Measurements from ENCODE around the gene EXOC4. TPM values are rescaled to one million over a fixed set of nuclear protein-coding genes. Genes with fewer than 3 reads are reported as not detected.
"Not testable (repeated sequence)": the region's sequence is repeated elsewhere in the genome, so short reads cannot be mapped to it uniquely, and the experiment has no call there.

The EXOC4 gene
- total and polyA plus RNA-seq, 7 experiments from 2014 or later: 44.1 to 106 (median 74.2) TPM

DNA sequence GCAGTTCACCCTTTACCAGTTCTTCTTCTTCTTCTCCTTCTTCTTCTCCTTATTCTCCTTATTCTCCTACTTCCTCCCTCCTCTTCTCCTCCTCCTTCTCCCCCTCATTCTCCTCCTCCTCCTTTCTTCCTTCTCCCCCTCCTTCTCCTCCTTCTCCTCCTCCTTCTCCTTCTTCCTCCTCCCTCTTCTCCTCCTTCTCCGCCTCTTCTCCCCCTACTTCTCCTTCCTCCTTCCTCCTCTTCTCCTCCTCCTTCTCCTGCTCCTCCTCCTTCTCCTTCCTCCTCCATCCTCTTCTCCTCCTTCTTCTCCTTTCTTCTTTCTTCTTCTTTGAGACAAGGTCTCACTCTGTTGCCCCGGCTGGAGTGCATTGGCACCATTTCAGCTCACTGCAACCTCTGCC lies 816.3 kb downstream of the EXOC4 start:
- H3K4me3 Mint-ChIP-seq: no peak overlapping the region
- ChIA-PET POLR2A (no interaction called here), CTCF (no interaction called here)
- H3K36me3 Mint-ChIP-seq: peaks cover 4 to 62% (median 41%) of the 10 kb centered on the region in 5 donors
- Histone ChIP-seq H3K4me1 (ENCODE audit: control insufficient read depth in 2 of 2, insufficient read depth in 2 of 2, low read length in 2 of 2) (no peaks in the 10 kb centered on the region), H3K27me3 (ENCODE audit: control insufficient read depth in 2 of 2, insufficient read depth in 2 of 2, low read length in 2 of 2) (no peaks in the 10 kb centered on the region), H3K36me3 (ENCODE audit: control insufficient read depth in 2 of 3, insufficient read depth in 3 of 3, low read length in 3 of 3) (peaks cover 0 to 7% (median 0%) of the 10 kb centered on the region in 3 experiments), H3K27ac (ENCODE audit: low read depth, low read length) (no peak overlapping the region), H3K9me3 (ENCODE audit: control insufficient read depth in 2 of 3, low read length in 3 of 3) (no peaks in the 10 kb centered on the region), H3K4me3 (ENCODE audit: low read length) (no peak overlapping the region)
- no peaks in the 10 kb centered on the region for H3K4me1 Mint-ChIP-seq
- H3K27ac Mint-ChIP-seq: no peak overlapping the region
- H3K27me3 Mint-ChIP-seq: no peaks in the 10 kb centered on the region
- intact Hi-C loops (cut with micrococcal nuclease): no loop called here
- peaks cover 0 to 3% (median 0%) of the 10 kb centered on the region in 11 donors for H3K9me3 Mint-ChIP-seq
- DNase-seq (no peak), ATAC-seq (no peak)

DNA sequence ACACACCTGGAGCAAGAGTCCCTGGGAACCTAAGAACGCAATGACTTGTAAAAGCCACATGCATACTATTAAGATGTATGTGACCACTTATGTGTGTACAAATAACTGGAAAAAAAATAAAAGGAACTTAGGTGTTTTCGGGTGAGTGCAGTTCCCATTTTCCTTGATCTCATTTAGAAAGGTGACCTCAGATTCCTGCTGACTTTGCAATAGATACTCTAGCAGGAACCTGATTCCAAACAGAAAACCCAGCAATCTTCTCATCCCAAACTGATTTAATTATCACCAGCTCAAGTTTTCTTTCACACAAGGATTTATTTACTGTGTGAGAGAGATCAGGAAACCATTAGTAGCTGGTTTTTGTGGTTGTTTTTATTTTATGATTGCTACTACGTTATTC lies 817.8 kb downstream of the EXOC4 start:
- no peaks in the 10 kb centered on the region for H3K27me3 Mint-ChIP-seq
- H3K4me1 ChIP-seq (ENCODE audit: control insufficient read depth in 2 of 2, insufficient read depth in 2 of 2, low read length in 2 of 2): no peaks in the 10 kb centered on the region
- no peaks in the 10 kb centered on the region for H3K4me1 Mint-ChIP-seq
- H3K9me3 Mint-ChIP-seq: peaks cover under 1 to 16% (median 8%) of the 10 kb centered on the region in 11 donors
- no peak overlapping the region for H3K27ac Mint-ChIP-seq
- no peaks in the 10 kb centered on the region for H3K9me3 ChIP-seq (ENCODE audit: control insufficient read depth in 2 of 3, low read length in 3 of 3)
- peaks cover 9 to 65% (median 41%) of the 10 kb centered on the region in 5 donors for H3K36me3 Mint-ChIP-seq
- POLR2A ChIA-PET: no interaction called here
- H3K27me3 ChIP-seq (ENCODE audit: control insufficient read depth in 2 of 2, insufficient read depth in 2 of 2, low read length in 2 of 2): no peaks in the 10 kb centered on the region
- H3K27ac ChIP-seq (ENCODE audit: low read depth, low read length): no peak overlapping the region
- no peak for DNase-seq
- intact Hi-C loops (cut with micrococcal nuclease): no loop called here
- no peak overlapping the region for H3K4me3 Mint-ChIP-seq
- ATAC-seq: no peak
- H3K36me3 ChIP-seq (ENCODE audit: control insufficient read depth in 2 of 3, insufficient read depth in 3 of 3, low read length in 3 of 3): no peaks in the 10 kb centered on the region
- CTCF ChIA-PET: interaction anchor here (0.6 kb wide), 1 partner anchor 213 kb away, joined by 4 read pairs; no protein-coding TSS in a partner anchor
- no peak overlapping the region for H3K4me3 ChIP-seq (ENCODE audit: low read length)

DNA sequence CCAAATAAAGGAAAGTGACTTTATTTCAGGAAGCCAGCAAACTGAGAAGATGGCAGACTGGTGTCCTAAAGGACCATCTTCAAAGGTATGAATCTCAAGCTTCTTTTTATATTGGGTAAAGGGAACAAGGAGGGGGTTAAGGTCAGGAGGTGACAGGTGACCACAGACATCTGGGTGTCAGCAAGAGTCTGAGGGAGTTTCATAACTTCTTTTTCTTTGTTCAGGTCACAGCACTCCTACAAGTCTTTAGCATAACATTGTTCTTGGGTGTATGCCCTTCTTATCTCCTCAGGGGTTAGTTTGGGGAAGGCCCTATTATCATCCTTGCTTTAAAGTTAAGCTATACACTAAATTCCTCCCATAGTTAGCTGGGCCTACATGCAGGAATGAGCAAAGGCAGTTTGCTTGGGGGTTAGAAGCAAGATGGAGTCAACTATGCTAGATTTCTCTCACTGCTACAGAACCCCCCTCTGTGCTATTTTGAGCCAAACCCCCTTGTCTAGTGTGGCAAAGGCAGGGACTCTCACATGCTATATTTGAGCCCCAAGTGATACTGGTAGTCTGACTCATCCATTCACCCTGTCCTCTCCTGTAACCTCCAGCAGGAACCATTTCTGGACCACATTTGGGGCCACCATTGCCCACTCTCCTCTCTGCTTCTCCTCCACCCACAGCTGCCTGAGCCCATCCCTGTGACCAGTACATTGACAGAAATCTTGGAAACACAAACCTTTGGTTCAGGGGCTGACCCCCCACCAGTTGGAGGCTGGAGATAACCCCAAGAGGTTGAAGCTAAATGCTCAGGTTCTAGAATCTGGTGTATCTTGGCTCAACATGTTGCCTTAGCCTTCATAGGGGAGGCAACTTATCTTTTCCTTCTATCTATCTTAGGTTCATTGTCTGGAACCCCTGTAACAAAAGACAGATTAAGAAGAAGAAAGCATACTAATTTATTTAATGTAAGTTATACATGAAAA lies 818.8 kb downstream of the EXOC4 start:
- intact Hi-C loops (cut with micrococcal nuclease): no loop called here
- POLR2A ChIA-PET: no interaction called here
- Histone ChIP-seq H3K27me3 (ENCODE audit: control insufficient read depth in 2 of 2, insufficient read depth in 2 of 2, low read length in 2 of 2) (no peaks in the 10 kb centered on the region), H3K36me3 (ENCODE audit: control insufficient read depth in 2 of 3, insufficient read depth in 3 of 3, low read length in 3 of 3) (no peaks in the 10 kb centered on the region), H3K4me3 (ENCODE audit: low read length) (no peak overlapping the region), H3K27ac (ENCODE audit: low read depth, low read length) (no peak overlapping the region), H3K4me1 (ENCODE audit: control insufficient read depth in 2 of 2, insufficient read depth in 2 of 2, low read length in 2 of 2) (no peaks in the 10 kb centered on the region), H3K9me3 (ENCODE audit: control insufficient read depth in 2 of 3, low read length in 3 of 3) (no peaks in the 10 kb centered on the region)
- ATAC-seq (no peak), DNase-seq (no peak)
- CTCF ChIA-PET: no interaction called here
- peaks cover 9 to 60% (median 41%) of the 10 kb centered on the region in 5 donors for H3K36me3 Mint-ChIP-seq
- no peak overlapping the region for H3K4me3 Mint-ChIP-seq
- no peak overlapping the region for H3K27ac Mint-ChIP-seq
- peaks cover 2 to 19% (median 9%) of the 10 kb centered on the region in 11 donors for H3K9me3 Mint-ChIP-seq
- H3K4me1 Mint-ChIP-seq: no peaks in the 10 kb centered on the region
- no peaks in the 10 kb centered on the region for H3K27me3 Mint-ChIP-seq

DNA sequence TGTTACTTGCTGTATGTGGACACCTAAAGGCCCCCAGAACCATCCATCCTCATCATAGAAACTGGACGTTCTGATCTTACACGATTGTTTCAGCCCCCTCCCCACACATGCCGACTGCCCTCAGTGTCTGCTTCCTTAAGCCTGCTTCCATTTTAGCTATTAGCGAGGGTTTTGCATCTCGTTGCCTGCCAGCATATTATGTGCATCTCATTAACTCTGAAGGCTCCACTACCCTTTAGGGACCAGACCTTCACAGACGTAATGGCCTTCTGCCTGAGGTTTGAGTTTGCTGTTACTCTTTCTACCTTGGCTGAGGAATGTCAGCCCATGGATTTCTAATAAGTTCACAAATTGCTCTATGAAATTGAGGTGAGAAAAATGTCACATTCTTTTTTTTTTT lies 820.4 kb downstream of the EXOC4 start:
- H3K36me3 ChIP-seq (ENCODE audit: control insufficient read depth in 2 of 3, insufficient read depth in 3 of 3, low read length in 3 of 3): no peaks in the 10 kb centered on the region
- Mint-ChIP-seq H3K27ac (no peak overlapping the region), H3K4me1 (no peaks in the 10 kb centered on the region), H3K4me3 (no peak overlapping the region), H3K36me3 (peaks cover 12 to 52% (median 39%) of the 10 kb centered on the region in 5 donors), H3K9me3 (peaks cover 1 to 19% (median 9%) of the 10 kb centered on the region in 11 donors), H3K27me3 (no peaks in the 10 kb centered on the region)
- no peak overlapping the region for H3K27ac ChIP-seq (ENCODE audit: low read depth, low read length)
- ChIA-PET CTCF (no interaction called here), POLR2A (no interaction called here)
- no peak overlapping the region for H3K4me3 ChIP-seq (ENCODE audit: low read length)
- H3K27me3 ChIP-seq (ENCODE audit: control insufficient read depth in 2 of 2, insufficient read depth in 2 of 2, low read length in 2 of 2): no peaks in the 10 kb centered on the region
- no peak for DNase-seq
- H3K9me3 ChIP-seq (ENCODE audit: control insufficient read depth in 2 of 3, low read length in 3 of 3): no peaks in the 10 kb centered on the region
- intact Hi-C loops (cut with micrococcal nuclease): no loop called here
- H3K4me1 ChIP-seq (ENCODE audit: control insufficient read depth in 2 of 2, insufficient read depth in 2 of 2, low read length in 2 of 2): no peaks in the 10 kb centered on the region
- ATAC-seq: no peak

GRCh38 chr7:134075799-134076198 lies 822.9 kb downstream of the EXOC4 start:
- DNase-seq (no peak), ATAC-seq (no peak)
- no peaks in the 10 kb centered on the region for H3K4me1 ChIP-seq (ENCODE audit: control insufficient read depth in 2 of 2, insufficient read depth in 2 of 2, low read length in 2 of 2)
- Mint-ChIP-seq H3K36me3 (peaks cover 12 to 41% (median 29%) of the 10 kb centered on the region in 5 donors), H3K4me3 (no peak overlapping the region), H3K4me1 (peaks cover 0 to 3% (median 0%) of the 10 kb centered on the region in 7 donors), H3K27ac (no peak overlapping the region), H3K27me3 (no peaks in the 10 kb centered on the region), H3K9me3 (peaks cover 0 to 19% (median 9%) of the 10 kb centered on the region in 11 donors)
- no peaks in the 10 kb centered on the region for H3K36me3 ChIP-seq (ENCODE audit: control insufficient read depth in 2 of 3, insufficient read depth in 3 of 3, low read length in 3 of 3)
- no peaks in the 10 kb centered on the region for H3K27me3 ChIP-seq (ENCODE audit: control insufficient read depth in 2 of 2, insufficient read depth in 2 of 2, low read length in 2 of 2)
- no peaks in the 10 kb centered on the region for H3K9me3 ChIP-seq (ENCODE audit: control insufficient read depth in 2 of 3, low read length in 3 of 3)
- CTCF ChIA-PET: no interaction called here
- POLR2A ChIA-PET: no interaction called here
- H3K4me3 ChIP-seq (ENCODE audit: low read length): no peak overlapping the region
- intact Hi-C loops (cut with micrococcal nuclease): no loop called here
- no peak overlapping the region for H3K27ac ChIP-seq (ENCODE audit: low read depth, low read length)

DNA sequence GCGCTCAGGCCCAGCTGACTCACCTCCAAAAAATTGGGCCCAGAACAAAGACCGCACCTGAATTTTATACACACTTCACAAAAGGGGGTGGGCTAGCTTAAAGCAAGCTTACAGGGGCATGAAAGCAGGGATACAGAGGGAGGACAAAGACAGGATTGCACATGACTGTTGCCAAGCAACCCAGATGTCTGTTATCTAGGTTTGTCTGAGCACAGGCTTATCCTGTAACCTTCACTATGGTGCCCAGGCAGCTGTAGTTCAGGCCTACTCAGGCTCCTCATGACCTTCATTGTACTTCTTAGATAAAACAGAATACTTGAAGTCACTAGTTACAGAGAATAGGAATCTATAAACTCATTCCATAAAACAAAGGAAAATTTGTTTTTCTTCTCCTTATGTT lies 824.7 kb downstream of the EXOC4 start:
- H3K9me3 ChIP-seq (ENCODE audit: control insufficient read depth in 2 of 3, low read length in 3 of 3); H3K4me3 ChIP-seq (ENCODE audit: low read length); H3K27me3 ChIP-seq (ENCODE audit: control insufficient read depth in 2 of 2, insufficient read depth in 2 of 2, low read length in 2 of 2); H3K4me1 Mint-ChIP-seq; H3K4me1 ChIP-seq (ENCODE audit: control insufficient read depth in 2 of 2, insufficient read depth in 2 of 2, low read length in 2 of 2); H3K27ac ChIP-seq (ENCODE audit: low read depth, low read length); intact Hi-C loops (cut with micrococcal nuclease); CTCF ChIA-PET; ATAC-seq; POLR2A ChIA-PET; H3K27me3 Mint-ChIP-seq; H3K4me3 Mint-ChIP-seq; DNase-seq; H3K36me3 ChIP-seq (ENCODE audit: control insufficient read depth in 2 of 3, insufficient read depth in 3 of 3, low read length in 3 of 3); H3K27ac Mint-ChIP-seq: not testable (repeated sequence)
- Mint-ChIP-seq H3K9me3 (peaks cover 0 to 28% (median 9%) of the 10 kb centered on the region in 11 donors), H3K36me3 (peaks cover 12 to 40% (median 28%) of the 10 kb centered on the region in 5 donors)

- no peak for DNase-seq
- CTCF ChIA-PET: no interaction called here
- Histone ChIP-seq H3K36me3 (ENCODE audit: control insufficient read depth in 2 of 3, insufficient read depth in 3 of 3, low read length in 3 of 3) (no peaks in the 10 kb centered on the region), H3K27ac (ENCODE audit: low read depth, low read length) (no peak overlapping the region), H3K27me3 (ENCODE audit: control insufficient read depth in 2 of 2, insufficient read depth in 2 of 2, low read length in 2 of 2) (no peaks in the 10 kb centered on the region), H3K9me3 (ENCODE audit: control insufficient read depth in 2 of 3, low read length in 3 of 3) (no peaks in the 10 kb centered on the region), H3K4me3 (ENCODE audit: low read length) (no peak overlapping the region), H3K4me1 (ENCODE audit: control insufficient read depth in 2 of 2, insufficient read depth in 2 of 2, low read length in 2 of 2) (no peaks in the 10 kb centered on the region)
- POLR2A ChIA-PET: no interaction called here
- ATAC-seq: no peak
- Mint-ChIP-seq H3K4me1 (peaks cover 0 to 3% (median 0%) of the 10 kb centered on the region in 7 donors), H3K36me3 (peaks cover 12 to 34% (median 24%) of the 10 kb centered on the region in 5 donors), H3K4me3 (no peak overlapping the region), H3K27me3 (no peaks in the 10 kb centered on the region), H3K27ac (no peak overlapping the region), H3K9me3 (peaks cover 0 to 28% (median 9%) of the 10 kb centered on the region in 11 donors)
- intact Hi-C loops (cut with micrococcal nuclease): no loop called here
These were observed 826.1 kb downstream of the EXOC4 start for GRCh38 chr7:134078991-134079390.

Measured in naive thymus-derived CD4-positive, alpha-beta T cell (primary cell).